T-cell (primary cell): Measurements from ENCODE around the gene FKBP10. TPM values are rescaled to one million over a fixed set of nuclear protein-coding genes. Genes with fewer than 3 reads are reported as not detected.
A peak's percentile ranks its signal among the peaks of the same experiment; 100 is the strongest.

Source experiments
- ATAC-seq, 4 experiments: fragments of 200-7000 bp in 3 of 4; fragments of 150-1000 bp in 1 of 4; cut with Tn5 transposase; replicated peaks in 1 of 4; 1 replicate in 3 of 4; 2 replicates in 1 of 4; pipeline ENCODE4 v1.10.0; 2021; ENCODE audit warnings: moderate library complexity in 3 of 4, mild to moderate bottlenecking in 2 of 4, moderate number of reproducible peaks in 1 of 4
- CTCF ChIA-PET, 2 donors: fragments of 300-600 bp; sonication (Branson Sonifier 250); formaldehyde crosslinking; loops; one replicate each; lab custom pipeline; 2022; ENCODE audit warnings: antibody characterized with exemption in 2 of 2; lab: Charles Lee
- POLR2A ChIA-PET, 2 donors: fragments of 300-600 bp; sonication (Branson Sonifier 250); formaldehyde crosslinking; loops; one replicate each; lab custom pipeline; 2022; ENCODE audit warnings: antibody characterized with exemption in 2 of 2; lab: Charles Lee
- DNase-seq, 35 experiments: peaks; one replicate each; pipeline versions ENCODE4 v3.0.0 to v3.0.0-alpha.2; 2013 to 2023
- H3K27ac ChIP-seq: one replicate; pipeline ENCODE4 v1.5.1; 2013; ENCODE audit warnings: low read length
- H3K27me3 ChIP-seq, 2 experiments: replicated peaks in 1 of 2; 1 replicate in 1 of 2; 2 replicates in 1 of 2; pipeline versions ENCODE4 v1.6.1 to v1.7.0; 2013; ENCODE audit warnings: low read length in 1 of 2, mixed read lengths in 1 of 2; ENCODE audit not compliant: control insufficient read depth in 2 of 2, insufficient read depth in 2 of 2; ENCODE audit errors: extremely low read depth in 1 of 2
- H3K36me3 ChIP-seq, 2 donors: 1 replicate in 1 of 2; 2 replicates in 1 of 2; pipeline versions ENCODE4 v1.6.1 to v1.7.0; 2013; ENCODE audit warnings: low read length in 1 of 2; ENCODE audit not compliant: control insufficient read depth in 2 of 2, insufficient read depth in 1 of 2; ENCODE audit errors: extremely low read depth in 1 of 2
- H3K4me1 ChIP-seq, 2 experiments: 1 replicate in 1 of 2; 2 replicates in 1 of 2; pipeline versions ENCODE4 v1.6.1 to v1.7.0; 2013; ENCODE audit warnings: low read length in 2 of 2, mixed read lengths in 1 of 2; ENCODE audit not compliant: insufficient read depth in 2 of 2, control insufficient read depth in 1 of 2; ENCODE audit errors: extremely low read depth in 1 of 2
- H3K4me3 ChIP-seq, 2 donors: 1 replicate in 1 of 2; 2 replicates in 1 of 2; pipeline versions ENCODE4 v1.5.1 to v1.7.0; 2013; ENCODE audit warnings: mild to moderate bottlenecking in 2 of 2, low read length in 1 of 2, moderate library complexity in 1 of 2; ENCODE audit not compliant: control insufficient read depth in 1 of 2; ENCODE audit errors: extremely low read depth in 1 of 2
- H3K9me3 ChIP-seq: 2 replicates; pipeline ENCODE4 v1.7.0; 2013
- H3K27ac Mint-ChIP-seq, 2 donors: one replicate each; pipeline ENCODE4 v1.8.0; 2020 to 2021; ENCODE audit warnings: mild to moderate bottlenecking in 2 of 2, mixed read lengths in 2 of 2
- H3K27me3 Mint-ChIP-seq, 2 donors: one replicate each; pipeline ENCODE4 v1.8.0; 2021 to 2022; ENCODE audit warnings: mixed read lengths in 2 of 2
- H3K36me3 Mint-ChIP-seq: one replicate; pipeline ENCODE4 v1.8.0; 2021; ENCODE audit warnings: mixed read lengths
- H3K4me1 Mint-ChIP-seq, 3 donors: one replicate each; pipeline ENCODE4 v1.8.0; 2020 to 2022; ENCODE audit warnings: mixed read lengths in 3 of 3, mild to moderate bottlenecking in 1 of 3
- H3K4me3 Mint-ChIP-seq, 3 donors: one replicate each; pipeline ENCODE4 v1.8.0; 2020 to 2022; ENCODE audit warnings: mild to moderate bottlenecking in 3 of 3, mixed read lengths in 3 of 3, moderate library complexity in 3 of 3
- H3K9me3 Mint-ChIP-seq, 3 donors: one replicate each; pipeline ENCODE4 v1.8.0; 2020 to 2022; ENCODE audit warnings: mixed read lengths in 3 of 3
- WGBS: methylation state at CpG from one replicate; pipeline ENCODE4 v1.1.5; 2013; ENCODE audit warnings: missing lambda C conversion rate; ENCODE audit not compliant: insufficient coverage; 5-methylcytosine and 5-hydroxymethylcytosine counted together
- total RNA-seq, 35 experiments: library from RNA in 6 of 35; stranded (reverse) in 6 of 35; fragments of 120-200 nt in 1 of 35; gene quantifications; one replicate each; pipeline versions ENCODE4 v1.2.1 to v1.2.4 and lab custom pipeline; 2013 to 2026

Gene FKBP10
- total RNA-seq, 5 donors from 2014 or later (not counting 1 experiment from before 2014, with no cell fraction given): 0.49 to 1.3 (median 1.1) TPM; not detected in 1

- Histone ChIP-seq H3K9me3 (no peaks in the 10 kb centered on the region), H3K27ac (no peak overlapping the region), H3K4me1 (peaks cover 2 to 6% of the 10 kb centered on the region in 2 experiments), H3K4me3 (no peak overlapping the region), H3K27me3 (no peaks in the 10 kb centered on the region), H3K36me3 (peaks cover 29 to 56% of the 10 kb centered on the region in 2 donors)
- ChIA-PET POLR2A (no interaction called here), CTCF (no interaction called here)
- H3K27me3 Mint-ChIP-seq: no peaks in the 10 kb centered on the region
- ATAC-seq (no peak), DNase-seq (no peak)
- WGBS: 100% methylated on average over 1 of the region's 2 CpGs
- H3K36me3 Mint-ChIP-seq: peaks cover 32% of the 10 kb centered on the region
- H3K9me3 Mint-ChIP-seq: no peaks in the 10 kb centered on the region
- H3K4me3 Mint-ChIP-seq: no peak overlapping the region
- peaks cover 11 to 21% (median 15%) of the 10 kb centered on the region in 3 donors for H3K4me1 Mint-ChIP-seq
- H3K27ac Mint-ChIP-seq: peak overlapping the region; percentile 43 to 61
These were observed 57.3 kb downstream of the FKBP10 start for GRCh38 chr17:41870097-41870496.

- Histone ChIP-seq H3K27ac (no peak overlapping the region), H3K9me3 (no peaks in the 10 kb centered on the region), H3K4me1 (peaks cover under 1 to 3% of the 10 kb centered on the region in 2 experiments), H3K4me3 (no peak overlapping the region), H3K27me3 (no peaks in the 10 kb centered on the region), H3K36me3 (peaks cover 29 to 56% of the 10 kb centered on the region in 2 donors)
- POLR2A ChIA-PET: no interaction called here
- H3K27ac Mint-ChIP-seq: no peak overlapping the region
- peaks cover 32% of the 10 kb centered on the region for H3K36me3 Mint-ChIP-seq
- CTCF ChIA-PET: interaction anchor here in 1 of 2 donors (0.6 kb wide), 1 partner anchor 444 kb away, joined by 3 read pairs; no protein-coding TSS in a partner anchor
- H3K4me1 Mint-ChIP-seq: peaks cover 8 to 18% (median 12%) of the 10 kb centered on the region in 3 donors
- ATAC-seq (no peak), DNase-seq (no peak)
- no peaks in the 10 kb centered on the region for H3K9me3 Mint-ChIP-seq
- H3K27me3 Mint-ChIP-seq: no peaks in the 10 kb centered on the region
- no peak overlapping the region for H3K4me3 Mint-ChIP-seq
- WGBS: 79% methylated on average over 2 of the region's 7 CpGs
These were observed 57.8 kb downstream of the FKBP10 start for GRCh38 chr17:41870627-41871026.

- DNase-seq (no peak), ATAC-seq (no peak)
- Mint-ChIP-seq H3K27me3 (no peaks in the 10 kb centered on the region), H3K27ac (no peak overlapping the region), H3K9me3 (no peaks in the 10 kb centered on the region), H3K36me3 (peaks cover 32% of the 10 kb centered on the region), H3K4me1 (peaks cover 6 to 17% (median 12%) of the 10 kb centered on the region in 3 donors), H3K4me3 (no peak overlapping the region)
- POLR2A ChIA-PET: interaction anchor here in 1 of 2 donors (0.6 kb wide), 1 partner anchor 417 kb away, joined by 3 read pairs; no protein-coding TSS in a partner anchor
- H3K36me3 ChIP-seq: peaks cover 32 to 57% of the 10 kb centered on the region in 2 donors
- CTCF ChIA-PET: no interaction called here
- WGBS: 93% methylated on average over 7 of the region's 10 CpGs
- H3K4me3 ChIP-seq: no peak overlapping the region
- no peaks in the 10 kb centered on the region for H3K9me3 ChIP-seq
- H3K27ac ChIP-seq: no peak overlapping the region
- no peaks in the 10 kb centered on the region for H3K4me1 ChIP-seq
- no peaks in the 10 kb centered on the region for H3K27me3 ChIP-seq
These were observed 59.0 kb downstream of the FKBP10 start for GRCh38 chr17:41871789-41872188.

Other genes starting within 250 kb of the FKBP10 start
- gene KRT9, start 240.9 kb upstream of the FKBP10 start, total RNA-seq: not detected
- not detected for gene KRT14, start 226.1 kb upstream of the FKBP10 start, total RNA-seq
- not detected for gene KRT16, start 200.2 kb upstream of the FKBP10 start, total RNA-seq
- gene KRT17, start 188.4 kb upstream of the FKBP10 start, total RNA-seq: not detected
- gene EIF1, start 124.1 kb upstream of the FKBP10 start, total RNA-seq: 1,000 to 10,000 TPM in 2 of 5 donors, 100 to 1,000 TPM in 3; 962 to 2,431 (median 988) TPM
- gene GAST, start 100.7 kb upstream of the FKBP10 start, total RNA-seq: not detected
- under 1 TPM in 3 of 5 donors, not detected in 2; 0.49 to 0.63 (median 0.53) TPM for gene HAP1, start 78.4 kb upstream of the FKBP10 start, total RNA-seq
- 1 to 10 TPM; 1.1 to 4.8 (median 3.4) TPM for gene JUP, start 26.3 kb upstream of the FKBP10 start, total RNA-seq
- 10 to 100 TPM in 1 of 5 donors, 1 to 10 TPM in 4; 2.9 to 11.0 (median 7.7) TPM for gene P3H4, start 1.1 kb upstream of the FKBP10 start, total RNA-seq
- 10 to 100 TPM; 25.4 to 43.0 (median 33.4) TPM for gene NT5C3B, start 23.2 kb downstream of the FKBP10 start, total RNA-seq
- gene KLHL10, start 24.8 kb downstream of the FKBP10 start, total RNA-seq: not detected
- 10 to 100 TPM; 17.1 to 28.2 (median 18.6) TPM for gene KLHL11, start 52.4 kb downstream of the FKBP10 start, total RNA-seq
- 100 to 1,000 TPM in 1 of 5 donors, 10 to 100 TPM in 4; 69.1 to 101 (median 96.3) TPM for gene ACLY, start 105.9 kb downstream of the FKBP10 start, total RNA-seq
- 1 to 10 TPM in 1 of 5 donors, under 1 TPM in 3, not detected in 1; 0.22 to 2.0 (median 0.39) TPM for gene ODAD4, start 117.6 kb downstream of the FKBP10 start, total RNA-seq
- 10 to 100 TPM; 24.4 to 36.2 (median 34.3) TPM for gene CNP, start 153.8 kb downstream of the FKBP10 start, total RNA-seq
- 100 to 1,000 TPM; 107 to 129 (median 112) TPM for gene DNAJC7, start 204.4 kb downstream of the FKBP10 start, total RNA-seq
- gene NKIRAS2, start 207.1 kb downstream of the FKBP10 start, total RNA-seq: 10 to 100 TPM; 11.0 to 19.6 (median 18.4) TPM
- gene C17orf113, start 237.6 kb downstream of the FKBP10 start, total RNA-seq: 1 to 10 TPM in 1 of 5 donors, under 1 TPM in 4; 0.35 to 1.1 (median 0.89) TPM